IgD-negative memory B cell (primary cell): Measurements from ENCODE around the gene MYOZ3. TPM values are rescaled to one million over a fixed set of nuclear protein-coding genes. Genes with fewer than 3 reads are reported as not detected.
A peak's percentile ranks its signal among the peaks of the same experiment; 100 is the strongest.

Experiments used
- H3K27ac Mint-ChIP-seq, 3 donors: one replicate each; pipeline ENCODE4 v1.8.0; 2020 to 2022; ENCODE audit warnings: mild to moderate bottlenecking in 3 of 3, mixed read lengths in 3 of 3, moderate library complexity in 1 of 3
- H3K27me3 Mint-ChIP-seq: one replicate; pipeline ENCODE4 v1.8.0; 2021; ENCODE audit warnings: mixed read lengths
- H3K36me3 Mint-ChIP-seq: one replicate; pipeline ENCODE4 v1.8.0; 2020; ENCODE audit warnings: mild to moderate bottlenecking, mixed read lengths
- H3K4me1 Mint-ChIP-seq, 3 donors: one replicate each; pipeline ENCODE4 v1.8.0; 2020 to 2022; ENCODE audit warnings: mixed read lengths in 3 of 3, mild to moderate bottlenecking in 1 of 3
- H3K4me3 Mint-ChIP-seq, 4 donors: one replicate each; pipeline ENCODE4 v1.8.0; 2020 to 2022; ENCODE audit warnings: mild to moderate bottlenecking in 4 of 4, mixed read lengths in 4 of 4, moderate library complexity in 3 of 4
- H3K9me3 Mint-ChIP-seq, 3 donors: one replicate each; pipeline ENCODE4 v1.8.0; 2020 to 2021; ENCODE audit warnings: mixed read lengths in 3 of 3, mild to moderate bottlenecking in 1 of 3
- polyA plus RNA-seq: library from polyadenylated mRNA; unstranded; fragments of 300-500 nt; fragmentation: Illumina TruSeq; gene quantifications from one replicate; pipeline ENCODE4 v1.2.3, GENCODE V29; 2021

MYOZ3 gene, protein sequence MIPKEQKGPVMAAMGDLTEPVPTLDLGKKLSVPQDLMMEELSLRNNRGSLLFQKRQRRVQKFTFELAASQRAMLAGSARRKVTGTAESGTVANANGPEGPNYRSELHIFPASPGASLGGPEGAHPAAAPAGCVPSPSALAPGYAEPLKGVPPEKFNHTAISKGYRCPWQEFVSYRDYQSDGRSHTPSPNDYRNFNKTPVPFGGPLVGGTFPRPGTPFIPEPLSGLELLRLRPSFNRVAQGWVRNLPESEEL
- polyA plus RNA-seq = not detected

DNA sequence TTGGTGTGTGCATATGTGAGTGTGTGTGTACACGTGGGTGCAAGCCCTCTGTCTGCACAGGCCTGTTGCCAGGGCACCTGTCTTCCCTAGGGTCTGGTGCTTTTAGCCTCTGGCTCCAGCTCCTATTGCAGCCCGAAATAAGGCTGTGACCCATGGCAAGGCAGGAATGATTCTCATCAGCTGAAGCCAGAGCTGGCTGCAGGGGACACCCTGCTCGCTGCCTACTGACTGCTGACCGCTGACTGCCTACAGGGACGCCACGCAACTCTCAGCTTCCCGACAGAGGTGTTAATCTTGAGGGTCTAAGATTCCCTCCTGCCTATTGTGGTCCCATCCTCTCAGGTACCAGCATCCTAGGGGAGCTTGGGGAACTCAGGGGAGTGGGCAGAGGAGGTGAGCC is at the start of gene MYOZ3:
Gene MYOZ3, plus strand, starts transcription at position 166 of the 400 bp plus-strand sequence. CDS start 1,691 bp downstream, outside the sequence.
- H3K9me3 Mint-ChIP-seq = no peaks in the 10 kb centered on the region
- peak within 1 kb of the TSS in 1 of 4 donors; percentile 46 for H3K4me3 Mint-ChIP-seq
- H3K27ac Mint-ChIP-seq = peak within 1 kb of the TSS in 2 of 3 donors; percentile 57 to 58

GRCh38 chr5:150612405-150612804 is 48.6 kb upstream of the MYOZ3 start:
- peak overlapping the region in 1 of 3 donors; percentile 12 for H3K27ac Mint-ChIP-seq

More for the DNA sequence above, at the start of gene MYOZ3:
- Mint-ChIP-seq H3K27me3 (peaks cover 3% of the 10 kb centered on the region), H3K4me1 (peaks cover 0 to 7% (median 7%) of the 10 kb centered on the region in 3 donors), H3K36me3 (peaks cover 1% of the 10 kb centered on the region)

DNA sequence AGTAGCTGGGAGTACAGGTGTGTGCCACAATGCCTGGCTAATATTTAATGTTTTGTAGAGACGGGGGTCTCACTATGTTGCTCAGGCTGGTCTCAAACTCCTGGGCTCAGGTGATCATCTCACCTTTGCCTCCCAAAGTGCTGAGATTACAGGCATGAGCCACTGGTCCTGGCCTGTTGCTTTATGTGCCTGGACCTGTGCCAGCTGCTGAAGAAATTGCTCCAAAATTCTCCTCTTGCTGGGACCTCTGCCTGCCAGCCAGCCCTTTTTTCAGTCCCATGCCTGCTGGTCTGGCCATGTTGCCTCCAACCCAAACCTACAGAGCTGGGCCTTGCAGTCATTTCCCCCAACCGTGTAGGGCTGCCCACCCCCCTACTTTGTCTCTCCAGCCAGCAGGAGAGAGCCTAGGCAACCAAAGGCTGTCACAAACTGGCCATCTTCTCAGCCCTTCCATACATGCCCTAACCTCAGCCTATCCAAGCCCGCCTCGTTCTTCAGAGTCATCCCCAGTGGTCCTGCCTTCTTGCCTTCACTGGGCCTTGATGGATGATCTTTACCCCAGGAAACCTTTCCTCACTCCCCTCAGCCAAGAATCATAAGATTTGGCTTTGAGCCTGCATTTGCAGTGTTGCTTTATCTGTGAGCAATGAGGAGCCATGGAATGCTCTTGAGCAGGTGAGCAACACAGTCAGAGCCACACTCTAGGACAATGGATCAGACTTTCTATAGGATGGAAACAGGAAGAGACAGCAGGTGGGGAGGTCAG is 48.0 kb upstream of the MYOZ3 start:
- Mint-ChIP-seq H3K27ac (no peak overlapping the region), H3K4me1 (peaks cover 4 to 7% (median 7%) of the 10 kb centered on the region in 3 donors), H3K4me3 (no peak overlapping the region), H3K9me3 (no peaks in the 10 kb centered on the region), H3K27me3 (peaks cover 8% of the 10 kb centered on the region), H3K36me3 (no peaks in the 10 kb centered on the region)

More at GRCh38 chr5:150612405-150612804, 48.6 kb upstream of the MYOZ3 start:
- H3K4me3 Mint-ChIP-seq = no peak overlapping the region
- peaks cover 8% of the 10 kb centered on the region for H3K27me3 Mint-ChIP-seq
- H3K9me3 Mint-ChIP-seq = no peaks in the 10 kb centered on the region
- peaks cover 4 to 7% (median 5%) of the 10 kb centered on the region in 3 donors for H3K4me1 Mint-ChIP-seq
- H3K36me3 Mint-ChIP-seq = no peaks in the 10 kb centered on the region

DNA sequence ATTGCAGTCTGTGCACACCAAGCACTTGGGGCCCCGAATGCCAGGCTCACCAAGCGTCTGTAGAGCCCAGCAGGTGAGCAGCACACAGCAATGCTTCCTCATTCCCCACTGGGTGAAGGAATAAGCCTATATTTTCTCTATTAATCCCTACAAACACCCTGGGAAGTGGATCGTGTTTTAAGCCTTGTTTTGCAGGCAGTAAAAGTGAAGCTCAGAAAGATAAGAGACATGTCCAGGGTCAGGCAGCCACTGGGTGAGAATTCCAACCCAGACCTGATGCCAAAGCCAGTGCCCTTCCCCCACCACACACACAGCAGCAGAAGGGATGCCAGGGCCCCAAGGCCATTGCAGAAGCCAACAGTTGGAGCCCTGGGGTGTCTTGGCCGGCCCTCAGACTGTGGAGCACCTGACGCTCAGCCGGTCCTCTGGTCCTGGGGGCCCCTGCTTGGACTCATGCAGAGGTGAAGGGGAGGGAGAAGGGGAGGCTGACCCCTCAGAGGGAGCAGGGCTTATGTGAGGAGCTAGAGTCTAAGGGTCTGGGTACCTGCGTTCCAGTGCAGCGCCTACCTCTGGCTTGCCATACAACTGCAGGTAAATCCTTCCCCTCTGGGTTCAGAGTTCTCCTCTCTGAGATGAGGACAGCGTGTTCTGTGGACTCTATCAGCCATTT is 46.9 kb upstream of the MYOZ3 start:
- peaks cover 4 to 7% (median 7%) of the 10 kb centered on the region in 3 donors for H3K4me1 Mint-ChIP-seq
- H3K4me3 Mint-ChIP-seq = peak overlapping the region in 1 of 4 donors; percentile 65
- H3K9me3 Mint-ChIP-seq = no peaks in the 10 kb centered on the region
- no peaks in the 10 kb centered on the region for H3K36me3 Mint-ChIP-seq
- H3K27ac Mint-ChIP-seq = no peak overlapping the region
- H3K27me3 Mint-ChIP-seq = peaks cover 8% of the 10 kb centered on the region

DNA sequence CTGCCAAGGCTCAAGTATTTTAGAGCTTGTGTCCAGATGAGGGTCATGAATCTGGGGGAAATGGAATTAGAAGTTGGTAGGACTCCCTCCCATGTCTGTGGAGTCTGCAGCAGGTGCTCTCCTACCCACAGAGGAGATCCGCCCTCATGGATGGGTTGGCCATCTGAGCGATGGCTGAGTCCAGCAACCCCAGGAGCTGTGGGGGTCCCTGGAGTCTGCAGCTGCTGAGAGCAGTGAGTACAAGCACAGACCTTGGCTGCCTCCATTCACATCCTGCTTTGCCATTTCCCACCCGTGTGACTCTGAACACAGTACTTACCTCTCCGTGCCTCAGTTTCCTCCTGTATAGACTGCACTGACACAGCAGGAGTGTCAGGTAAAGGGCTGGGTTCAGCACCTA is 46.4 kb upstream of the MYOZ3 start:
- no peak overlapping the region for H3K4me3 Mint-ChIP-seq
- H3K4me1 Mint-ChIP-seq = peaks cover 4 to 7% (median 7%) of the 10 kb centered on the region in 3 donors
- H3K36me3 Mint-ChIP-seq = no peaks in the 10 kb centered on the region
- H3K9me3 Mint-ChIP-seq = no peaks in the 10 kb centered on the region
- H3K27me3 Mint-ChIP-seq = peaks cover 8% of the 10 kb centered on the region
- no peak overlapping the region for H3K27ac Mint-ChIP-seq

- H3K4me3 Mint-ChIP-seq = no peak overlapping the region
- no peak overlapping the region for H3K27ac Mint-ChIP-seq
- H3K36me3 Mint-ChIP-seq = no peaks in the 10 kb centered on the region
- no peaks in the 10 kb centered on the region for H3K9me3 Mint-ChIP-seq
- peaks cover 4 to 7% (median 7%) of the 10 kb centered on the region in 3 donors for H3K4me1 Mint-ChIP-seq
- H3K27me3 Mint-ChIP-seq = peaks cover 8% of the 10 kb centered on the region
Measured at GRCh38 chr5:150615141-150615699, 45.8 kb upstream of the MYOZ3 start.

DNA sequence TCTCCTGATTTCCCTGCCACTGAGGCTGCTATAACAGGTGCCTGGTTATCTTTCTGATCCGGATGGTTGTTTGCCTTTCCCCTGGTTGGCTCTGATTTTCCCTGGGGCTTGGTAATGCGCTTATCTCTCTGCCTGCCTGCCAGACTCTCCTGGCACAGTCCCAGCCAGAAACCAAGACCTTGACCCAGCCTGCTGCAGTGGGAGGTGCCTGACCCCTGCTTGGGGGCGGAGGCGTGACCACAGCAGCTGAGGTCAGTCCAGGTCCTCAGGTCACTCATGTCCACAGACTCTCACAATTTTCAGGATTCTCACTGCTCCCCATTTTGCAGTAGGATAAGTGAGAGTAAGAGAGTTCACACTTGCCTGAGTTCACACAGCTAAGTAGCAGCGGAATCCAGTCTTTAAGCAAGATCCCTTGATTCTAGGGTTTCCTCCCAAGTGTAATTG is 45.0 kb upstream of the MYOZ3 start:
- Mint-ChIP-seq H3K4me1 (peaks cover 4 to 7% (median 7%) of the 10 kb centered on the region in 3 donors), H3K36me3 (no peaks in the 10 kb centered on the region), H3K9me3 (no peaks in the 10 kb centered on the region), H3K27me3 (peaks cover 8% of the 10 kb centered on the region), H3K27ac (no peak overlapping the region), H3K4me3 (no peak overlapping the region)

GRCh38 chr5:150616506-150616905 is 44.5 kb upstream of the MYOZ3 start:
- H3K4me3 Mint-ChIP-seq = no peak overlapping the region
- H3K9me3 Mint-ChIP-seq = no peaks in the 10 kb centered on the region
- H3K4me1 Mint-ChIP-seq = peaks cover 4 to 7% (median 7%) of the 10 kb centered on the region in 3 donors
- H3K27ac Mint-ChIP-seq = no peak overlapping the region
- H3K36me3 Mint-ChIP-seq = no peaks in the 10 kb centered on the region
- H3K27me3 Mint-ChIP-seq = peaks cover 8% of the 10 kb centered on the region

DNA sequence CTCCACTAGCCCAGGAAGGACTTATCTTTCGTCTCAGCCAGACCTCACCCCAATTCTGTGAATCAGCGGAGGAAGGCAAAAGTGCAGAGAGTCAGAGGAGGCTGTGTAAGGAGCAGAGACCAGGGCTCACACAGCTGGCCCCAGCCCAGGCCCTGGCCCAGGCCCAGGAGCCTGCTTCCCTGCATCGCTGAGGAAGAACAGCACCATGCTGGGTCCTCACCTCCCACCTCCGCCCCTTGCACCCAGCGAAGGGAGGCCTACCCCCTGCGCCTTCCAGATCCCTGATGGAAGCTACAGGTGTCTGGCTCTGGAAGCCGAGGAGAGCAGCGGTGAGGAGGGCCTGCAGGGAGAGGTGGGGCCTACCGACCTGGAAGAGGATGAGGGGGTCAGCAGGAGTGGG is 42.9 kb upstream of the MYOZ3 start:
- Mint-ChIP-seq H3K36me3 (no peaks in the 10 kb centered on the region), H3K27ac (no peak overlapping the region), H3K9me3 (no peaks in the 10 kb centered on the region), H3K4me1 (peaks cover 8 to 13% (median 13%) of the 10 kb centered on the region in 3 donors), H3K4me3 (no peak overlapping the region), H3K27me3 (peaks cover 7% of the 10 kb centered on the region)

GRCh38 chr5:150618588-150619281 is 42.3 kb upstream of the MYOZ3 start:
- H3K4me3 Mint-ChIP-seq = no peak overlapping the region
- no peaks in the 10 kb centered on the region for H3K9me3 Mint-ChIP-seq
- H3K36me3 Mint-ChIP-seq = no peaks in the 10 kb centered on the region
- peaks cover 12 to 18% (median 17%) of the 10 kb centered on the region in 3 donors for H3K4me1 Mint-ChIP-seq
- peaks cover 5% of the 10 kb centered on the region for H3K27me3 Mint-ChIP-seq
- H3K27ac Mint-ChIP-seq = no peak overlapping the region

GRCh38 chr5:150619359-150620230 is 41.5 kb upstream of the MYOZ3 start:
- H3K27me3 Mint-ChIP-seq = peaks cover 5% of the 10 kb centered on the region
- no peaks in the 10 kb centered on the region for H3K36me3 Mint-ChIP-seq
- H3K4me3 Mint-ChIP-seq = peak overlapping the region in 1 of 4 donors; percentile 84
- peaks cover 18 to 25% (median 23%) of the 10 kb centered on the region in 3 donors for H3K4me1 Mint-ChIP-seq
- H3K9me3 Mint-ChIP-seq = no peaks in the 10 kb centered on the region
- peak overlapping the region in 1 of 3 donors; percentile 84 for H3K27ac Mint-ChIP-seq

DNA sequence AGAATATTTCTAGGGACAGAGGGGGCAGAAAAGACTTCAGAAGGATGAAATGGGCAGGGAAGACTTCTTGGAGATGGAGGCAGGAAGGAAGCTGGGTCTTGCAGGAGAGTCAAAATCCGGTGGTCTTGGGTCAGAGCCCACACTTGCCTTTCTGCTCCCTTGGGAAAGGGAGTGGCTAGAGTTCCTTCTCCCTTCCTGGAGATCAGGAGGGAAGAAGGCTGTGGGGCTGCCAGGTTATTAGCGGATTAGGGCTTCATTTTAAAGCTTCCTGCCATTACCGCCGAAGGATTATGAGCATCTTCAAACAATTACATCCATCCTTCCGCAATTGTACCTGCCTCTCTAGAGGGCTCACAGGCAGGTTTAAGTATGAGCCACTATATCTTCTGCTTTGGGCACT is 39.8 kb upstream of the MYOZ3 start:
- Mint-ChIP-seq H3K9me3 (no peaks in the 10 kb centered on the region), H3K27ac (no peak overlapping the region), H3K36me3 (no peaks in the 10 kb centered on the region), H3K27me3 (peaks cover 2% of the 10 kb centered on the region), H3K4me1 (peaks cover 24 to 29% (median 26%) of the 10 kb centered on the region in 3 donors), H3K4me3 (no peak overlapping the region)

- no peaks in the 10 kb centered on the region for H3K36me3 Mint-ChIP-seq
- H3K27me3 Mint-ChIP-seq = no peaks in the 10 kb centered on the region
- no peak overlapping the region for H3K27ac Mint-ChIP-seq
- no peaks in the 10 kb centered on the region for H3K9me3 Mint-ChIP-seq
- H3K4me1 Mint-ChIP-seq = peaks cover 24 to 30% (median 25%) of the 10 kb centered on the region in 3 donors
- H3K4me3 Mint-ChIP-seq = no peak overlapping the region
Measured at GRCh38 chr5:150622157-150622556, 38.9 kb upstream of the MYOZ3 start.
